IMR-90 (cell line): ENCODE results near the gene CLCN5. TPM values are rescaled to one million over a fixed set of nuclear protein-coding genes. Genes with fewer than 3 reads are reported as not detected.

ENCODE experiments used
- ATAC-seq: fragments of 200-7000 bp; cut with Tn5 transposase; 2 replicates; pipeline ENCODE4 v1.9.1; 2020; ENCODE audit warnings: low read depth, mild to moderate bottlenecking, moderate library complexity
- BruUV-seq: library from RNA; stranded (reverse); fragments of 400-500 nt; replicated peaks from 2 replicates; lab custom pipeline; 2021; lab: Mats Ljungman, UMichigan
- CTCF ChIA-PET: fragments of 300-600 bp; formaldehyde crosslinking; extraction: SDS; loops from one replicate; lab custom pipeline; 2021; ENCODE audit warnings: antibody characterized with exemption; lab: Yijun Ruan, JAX
- POLR2A ChIA-PET: fragments of 300-600 bp; sonication (Branson Sonifier 250); formaldehyde crosslinking; loops from one replicate; lab custom pipeline; 2022; ENCODE audit warnings: antibody characterized with exemption; ENCODE audit not compliant: unreplicated experiment; lab: Charles Lee
- DNase-seq: peaks from one replicate; pipeline ENCODE4 v3.0.0; 2013
- H2AFZ ChIP-seq: replicated peaks from 2 replicates; pipeline ENCODE3; 2013; ENCODE audit warnings: low read length, mild to moderate bottlenecking; ENCODE audit not compliant: poor library complexity
- H2AK5ac ChIP-seq: 2 replicates; pipeline ENCODE4 v1.6.1; 2013; ENCODE audit warnings: low read depth, low read length, inconsistent platforms
- H2AK9ac ChIP-seq: replicated peaks from 2 replicates; pipeline ENCODE3; 2013; ENCODE audit warnings: mild to moderate bottlenecking, low read depth, low read length, moderate library complexity; ENCODE audit not compliant: poor library complexity
- H2BK120ac ChIP-seq: 2 replicates; pipeline ENCODE4 v1.6.1; 2013; ENCODE audit warnings: low read depth, low read length, inconsistent platforms
- H2BK15ac ChIP-seq: 3 replicates; pipeline ENCODE4 v1.6.1; 2013; ENCODE audit warnings: low read depth, low read length, inconsistent platforms
- H2BK20ac ChIP-seq: 2 replicates; pipeline ENCODE4 v1.6.1; 2013; ENCODE audit warnings: low read depth, mild to moderate bottlenecking, inconsistent platforms, low read length, moderate library complexity
- H2BK5ac ChIP-seq: 2 replicates; pipeline ENCODE4 v1.6.1; 2013; ENCODE audit warnings: mild to moderate bottlenecking, low read depth, low read length, inconsistent platforms; ENCODE audit not compliant: poor library complexity, severe bottlenecking
- H3K14ac ChIP-seq: replicated peaks from 2 replicates; pipeline ENCODE4 v1.6.1; 2013; ENCODE audit warnings: low read depth, low read length, inconsistent platforms
- H3K18ac ChIP-seq: 2 replicates; pipeline ENCODE4 v1.6.1; 2013; ENCODE audit warnings: low read depth, low read length, control low read depth
- H3K23ac ChIP-seq: 2 replicates; pipeline ENCODE4 v1.6.1; 2013; ENCODE audit warnings: low read depth, low read length, inconsistent platforms
- H3K27ac ChIP-seq: 2 replicates; pipeline ENCODE4 v1.5.1; 2013; ENCODE audit warnings: mild to moderate bottlenecking, control low read depth, low read length; ENCODE audit not compliant: insufficient read depth
- H3K27me3 ChIP-seq: 2 replicates; pipeline ENCODE4 v1.6.1; 2013; ENCODE audit warnings: low read length; ENCODE audit not compliant: control insufficient read depth, insufficient read depth
- H3K36me3 ChIP-seq: 2 replicates; pipeline ENCODE4 v1.6.1; 2013; ENCODE audit warnings: low read length, mixed read lengths; ENCODE audit not compliant: control insufficient read depth, insufficient read depth
- H3K4ac ChIP-seq: 2 replicates; pipeline ENCODE4 v1.6.1; 2013; ENCODE audit warnings: low read depth, low read length, inconsistent platforms
- H3K4me1 ChIP-seq: 2 replicates; pipeline ENCODE4 v1.6.1; 2013; ENCODE audit warnings: low read length, mixed read lengths; ENCODE audit not compliant: control insufficient read depth, insufficient read depth
- H3K4me2 ChIP-seq: 2 replicates; pipeline ENCODE4 v1.6.1; 2013; ENCODE audit warnings: low read depth, mild to moderate bottlenecking, control low read depth, low read length, moderate library complexity
- H3K4me3 ChIP-seq: 2 replicates; pipeline ENCODE4 v1.5.1; 2013; ENCODE audit warnings: low read depth, mild to moderate bottlenecking, control low read depth, low read length, moderate library complexity; ENCODE audit not compliant: insufficient read depth
- H3K56ac ChIP-seq: 2 replicates; pipeline ENCODE4 v1.6.1; 2013; ENCODE audit warnings: low read length, inconsistent platforms; ENCODE audit not compliant: insufficient read depth; ENCODE audit errors: extremely low read depth
- H3K79me1 ChIP-seq, 2 experiments: 2 replicates each; pipeline ENCODE4 v1.6.1; 2013; ENCODE audit warnings: low read length in 2 of 2, inconsistent platforms in 1 of 2, low read depth in 1 of 2
- H3K9ac ChIP-seq: 2 replicates; pipeline ENCODE4 v1.6.1; 2013; ENCODE audit warnings: low read depth, low read length, control low read depth
- H3K9me1 ChIP-seq: 2 replicates; pipeline ENCODE4 v1.6.1; 2013; ENCODE audit warnings: low read length, inconsistent platforms; ENCODE audit not compliant: insufficient read depth
- H3K9me3 ChIP-seq: 2 replicates; pipeline ENCODE4 v1.6.1; 2013; ENCODE audit warnings: low read length; ENCODE audit not compliant: control insufficient read depth, insufficient read depth
- H4K20me1 ChIP-seq: 2 replicates; pipeline ENCODE4 v1.6.1; 2013; ENCODE audit warnings: low read length, inconsistent platforms; ENCODE audit not compliant: insufficient read depth
- H4K5ac ChIP-seq: 2 replicates; pipeline ENCODE4 v1.6.1; 2013; ENCODE audit warnings: mild to moderate bottlenecking, low read depth, low read length, control low read depth
- H4K8ac ChIP-seq, 2 experiments: 2 replicates each; pipeline ENCODE4 v1.6.1; 2013; ENCODE audit warnings: low read depth in 2 of 2, low read length in 2 of 2, control low read depth in 1 of 2, inconsistent platforms in 1 of 2
- H4K91ac ChIP-seq: 2 replicates; pipeline ENCODE4 v1.6.1; 2013; ENCODE audit warnings: low read depth, low read length, inconsistent platforms; ENCODE audit not compliant: insufficient read depth
- BHLHE40 ChIP-seq: fragments of 150-350 bp; IDR thresholded peaks from 2 replicates; pipeline ENCODE4 v1.6.1; 2016; ENCODE audit warnings: mild to moderate bottlenecking, low read depth, low read length
- CEBPB ChIP-seq: IDR thresholded peaks from 2 replicates; pipeline ENCODE4 v1.6.1; 2012; ENCODE audit warnings: low read depth, low read length, improper control_type of control experiment
- CHD1 ChIP-seq: IDR thresholded peaks from 2 replicates; pipeline ENCODE4 v1.6.1; 2012; ENCODE audit warnings: low read depth, low read length, improper control_type of control experiment
- FOS ChIP-seq: fragments of 150-350 bp; IDR thresholded peaks from 2 replicates; pipeline ENCODE4 v1.6.1; 2016; ENCODE audit warnings: low read depth, low read length
- MAFK ChIP-seq: IDR thresholded peaks from 2 replicates; pipeline ENCODE4 v1.6.1; 2012; ENCODE audit warnings: low read depth, low read length, improper control_type of control experiment
- MAZ ChIP-seq: IDR thresholded peaks from 2 replicates; pipeline ENCODE4 v1.6.1; 2012; ENCODE audit warnings: low read depth, mild to moderate bottlenecking, low read length, improper control_type of control experiment, moderate library complexity, borderline replicate concordance
- MXI1 ChIP-seq: IDR thresholded peaks from 2 replicates; pipeline ENCODE4 v1.6.1; 2012; ENCODE audit warnings: low read depth, mild to moderate bottlenecking, low read length, moderate library complexity, borderline replicate concordance
- NFE2L2 ChIP-seq: fragments of 150-350 bp; IDR thresholded peaks from 2 replicates; pipeline ENCODE4 v1.6.1; 2016; ENCODE audit warnings: low read depth, mild to moderate bottlenecking, low read length
- POLR2A ChIP-seq: IDR thresholded peaks from 2 replicates; pipeline ENCODE4 v1.6.1; 2012; ENCODE audit warnings: mild to moderate bottlenecking, low read depth, low read length
- RAD21 ChIP-seq: IDR thresholded peaks from 2 replicates; pipeline ENCODE4 v1.6.1; 2012; ENCODE audit warnings: low read length, improper control_type of control experiment
- RCOR1 ChIP-seq: IDR thresholded peaks from 2 replicates; pipeline ENCODE4 v1.6.1; 2012; ENCODE audit warnings: mild to moderate bottlenecking, low read length, improper control_type of control experiment; ENCODE audit not compliant: insufficient replicate concordance
- RFX5 ChIP-seq: IDR thresholded peaks from 2 replicates; pipeline ENCODE4 v1.8.0; 2012; ENCODE audit warnings: low read depth, mild to moderate bottlenecking, low read length, moderate library complexity
- SMC3 ChIP-seq: fragments of 150-350 bp; IDR thresholded peaks from 2 replicates; pipeline ENCODE4 v1.6.1; 2016; ENCODE audit warnings: low read depth, mild to moderate bottlenecking, antibody characterized with exemption, low read length, moderate library complexity
- WGBS, 2 experiments: methylation state at CpG; one replicate each; pipeline versions ENCODE4 v1.1.5 to v1.1.7; 2013; ENCODE audit warnings: missing lambda C conversion rate in 2 of 2; ENCODE audit not compliant: insufficient read length in 1 of 2; ENCODE audit errors: extremely low coverage in 2 of 2; 5-methylcytosine and 5-hydroxymethylcytosine counted together
- dilution Hi-C: fragments of 300-500 bp; cut with HindIII; formaldehyde crosslinking; loops from one replicate; pipeline ENCODE4 v1.14.3; 2018; ENCODE audit warnings: low sequenced_read_pairs; ENCODE audit not compliant: unreplicated experiment
- in situ Hi-C: fragments of 300-500 bp; cut with MboI; formaldehyde crosslinking; loops from 3 replicates; pipeline ENCODE4 v1.14.3; 2019; ENCODE audit warnings: low sequenced_read_pairs, inconsistent platforms, mixed read lengths
- intact Hi-C: fragments of 100-400 bp; cut with micrococcal nuclease; formaldehyde crosslinking; loops from 2 replicates; pipeline ENCODE4 v1.10.0; 2022
- polyA plus RNA-seq, 3 experiments: library from polyadenylated mRNA; depleted of rRNA; stranded (reverse); fragments of >200 nt; gene quantifications; 2 replicates each; pipeline ENCODE4 v1.2.3, GENCODE V29; 2012; ENCODE audit warnings: low replicate concordance in 1 of 3
- total RNA-seq: library from RNA; depleted of rRNA; stranded (reverse); fragments of >200 nt; gene quantifications from 2 replicates; pipeline ENCODE4 v1.2.3, GENCODE V29; 2012
- TF ChIP-seq, protein P1 (sequence below): fragments of 150-350 bp; IDR thresholded peaks from 2 replicates; pipeline ENCODE4 v1.6.1; 2016; ENCODE audit warnings: low read depth, mild to moderate bottlenecking, low read length, moderate library complexity, borderline replicate concordance
- TF ChIP-seq, protein P2 (sequence below): fragments of 150-350 bp; IDR thresholded peaks from 2 replicates; pipeline ENCODE4 v1.6.1; 2017; ENCODE audit warnings: mild to moderate bottlenecking, antibody characterized with exemption, low read length, low read depth
- TF ChIP-seq, protein P3 (sequence below): conservative IDR thresholded peaks from 2 replicates; pipeline ENCODE4 v1.5.1; 2012; ENCODE audit warnings: mild to moderate bottlenecking, low read depth, low read length, improper control_type of control experiment

Gene CLCN5
- total and polyA plus RNA-seq, 2 of the 4 experiments (the other 2 are of a cell fraction) = 1.4 to 5.9 TPM

DNA sequence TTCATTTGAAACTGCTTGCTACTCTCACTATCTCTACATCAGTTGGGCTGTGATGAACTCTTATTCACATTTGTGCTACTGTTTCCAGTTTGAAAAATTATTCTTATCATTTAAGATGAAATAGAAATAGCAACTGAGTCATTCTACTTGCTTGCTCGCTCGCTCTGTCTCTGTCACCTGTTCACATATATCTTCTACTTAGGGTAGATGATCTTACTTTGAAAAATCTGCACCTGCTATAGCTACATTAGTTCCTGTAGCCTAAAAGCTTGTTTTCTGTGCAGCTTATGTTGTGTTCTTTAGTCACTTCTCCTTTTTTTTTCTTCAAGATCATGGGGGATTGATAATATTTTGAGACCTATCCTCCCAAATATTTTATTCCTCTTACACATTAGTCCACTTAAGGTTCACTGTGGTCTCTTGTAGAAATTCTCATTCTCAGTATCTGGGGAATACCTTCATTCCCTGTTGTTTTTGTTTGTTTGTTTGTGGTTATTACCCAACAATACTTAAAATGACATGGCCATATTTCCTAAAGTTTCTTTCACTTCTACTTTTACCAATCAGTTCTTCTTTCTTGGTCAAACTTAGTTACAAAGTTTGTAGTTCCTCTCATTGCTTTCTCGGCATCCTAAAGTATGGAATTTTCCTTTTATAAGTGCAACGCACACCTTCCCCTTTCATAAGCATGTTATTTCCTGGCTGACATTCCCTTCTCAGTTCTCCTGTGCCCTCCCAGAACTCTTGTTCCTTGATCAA lies 36.5 kb downstream of the CLCN5 start:
- no peak overlapping the region for H3K14ac ChIP-seq
- H3K9me1 ChIP-seq = no peaks in the 10 kb centered on the region
- H3K56ac ChIP-seq = no peak overlapping the region
- dilution Hi-C loops (no loop called here), in situ Hi-C loops (no loop called here), intact Hi-C loops (no loop called here)
- no peaks in the 10 kb centered on the region; the same call in 1 of the 2 replicates for H3K27me3 ChIP-seq
- H3K9me3 ChIP-seq = no peaks in the 10 kb centered on the region
- no peaks in the 10 kb centered on the region for H3K79me1 ChIP-seq
- H3K23ac ChIP-seq = no peak overlapping the region
- 80% methylated on average over 2 of the region's 4 CpGs; no CpG with 5 or more reads in 1 of the 2 experiments for WGBS, 2 experiments
- H2AK9ac ChIP-seq = no peak overlapping the region
- BruUV-seq = no TSS peak
- ATAC-seq (no peak), DNase-seq (no peak)
- no peak overlapping the region for H3K4ac ChIP-seq
- no peaks in the 10 kb centered on the region for H4K20me1 ChIP-seq
- no peak overlapping the region for H3K27ac ChIP-seq
- no peak overlapping the region for H3K4me3 ChIP-seq
- H4K8ac ChIP-seq = no peak overlapping the region
- no peak overlapping the region for H4K5ac ChIP-seq
- H4K91ac ChIP-seq = no peak overlapping the region
- no peak overlapping the region for H2AK5ac ChIP-seq
- no peak overlapping the region for H2BK15ac ChIP-seq
- ChIA-PET POLR2A (no interaction called here), CTCF (no interaction called here)
- no peak overlapping the region for H3K18ac ChIP-seq
- H2BK120ac ChIP-seq = no peak overlapping the region
- H3K36me3 ChIP-seq = no peaks in the 10 kb centered on the region
- no peak overlapping the region for H2AFZ ChIP-seq
- no peaks in the 10 kb centered on the region for H3K4me1 ChIP-seq
- no peak overlapping the region for H3K4me2 ChIP-seq
- TF ChIP-seq, protein P1, sequence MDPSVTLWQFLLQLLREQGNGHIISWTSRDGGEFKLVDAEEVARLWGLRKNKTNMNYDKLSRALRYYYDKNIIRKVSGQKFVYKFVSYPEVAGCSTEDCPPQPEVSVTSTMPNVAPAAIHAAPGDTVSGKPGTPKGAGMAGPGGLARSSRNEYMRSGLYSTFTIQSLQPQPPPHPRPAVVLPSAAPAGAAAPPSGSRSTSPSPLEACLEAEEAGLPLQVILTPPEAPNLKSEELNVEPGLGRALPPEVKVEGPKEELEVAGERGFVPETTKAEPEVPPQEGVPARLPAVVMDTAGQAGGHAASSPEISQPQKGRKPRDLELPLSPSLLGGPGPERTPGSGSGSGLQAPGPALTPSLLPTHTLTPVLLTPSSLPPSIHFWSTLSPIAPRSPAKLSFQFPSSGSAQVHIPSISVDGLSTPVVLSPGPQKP = no peak
- no peak for TF ChIP-seq CEBPB
- no peak for TF ChIP-seq RCOR1
- TF ChIP-seq, protein P2, sequence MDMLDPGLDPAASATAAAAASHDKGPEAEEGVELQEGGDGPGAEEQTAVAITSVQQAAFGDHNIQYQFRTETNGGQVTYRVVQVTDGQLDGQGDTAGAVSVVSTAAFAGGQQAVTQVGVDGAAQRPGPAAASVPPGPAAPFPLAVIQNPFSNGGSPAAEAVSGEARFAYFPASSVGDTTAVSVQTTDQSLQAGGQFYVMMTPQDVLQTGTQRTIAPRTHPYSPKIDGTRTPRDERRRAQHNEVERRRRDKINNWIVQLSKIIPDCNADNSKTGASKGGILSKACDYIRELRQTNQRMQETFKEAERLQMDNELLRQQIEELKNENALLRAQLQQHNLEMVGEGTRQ = no peak
- no peak for TF ChIP-seq SMC3
- TF ChIP-seq, protein P3, sequence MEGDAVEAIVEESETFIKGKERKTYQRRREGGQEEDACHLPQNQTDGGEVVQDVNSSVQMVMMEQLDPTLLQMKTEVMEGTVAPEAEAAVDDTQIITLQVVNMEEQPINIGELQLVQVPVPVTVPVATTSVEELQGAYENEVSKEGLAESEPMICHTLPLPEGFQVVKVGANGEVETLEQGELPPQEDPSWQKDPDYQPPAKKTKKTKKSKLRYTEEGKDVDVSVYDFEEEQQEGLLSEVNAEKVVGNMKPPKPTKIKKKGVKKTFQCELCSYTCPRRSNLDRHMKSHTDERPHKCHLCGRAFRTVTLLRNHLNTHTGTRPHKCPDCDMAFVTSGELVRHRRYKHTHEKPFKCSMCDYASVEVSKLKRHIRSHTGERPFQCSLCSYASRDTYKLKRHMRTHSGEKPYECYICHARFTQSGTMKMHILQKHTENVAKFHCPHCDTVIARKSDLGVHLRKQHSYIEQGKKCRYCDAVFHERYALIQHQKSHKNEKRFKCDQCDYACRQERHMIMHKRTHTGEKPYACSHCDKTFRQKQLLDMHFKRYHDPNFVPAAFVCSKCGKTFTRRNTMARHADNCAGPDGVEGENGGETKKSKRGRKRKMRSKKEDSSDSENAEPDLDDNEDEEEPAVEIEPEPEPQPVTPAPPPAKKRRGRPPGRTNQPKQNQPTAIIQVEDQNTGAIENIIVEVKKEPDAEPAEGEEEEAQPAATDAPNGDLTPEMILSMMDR = no peak
- no peak for TF ChIP-seq NFE2L2
- no peak for TF ChIP-seq RAD21
- TF ChIP-seq BHLHE40 = no peak
- TF ChIP-seq MAZ = no peak
- TF ChIP-seq RFX5 = no peak
- TF ChIP-seq MXI1 = no peak
- no peak for TF ChIP-seq FOS
- TF ChIP-seq MAFK = no peak
- TF ChIP-seq POLR2A = no peak
- TF ChIP-seq CHD1 = no peak
- H3K9ac ChIP-seq = no peak overlapping the region
- no peak overlapping the region for H2BK5ac ChIP-seq
- H2BK20ac ChIP-seq = no peak overlapping the region
